Measurements from ENCODE around the gene LETM1.

- TF ChIP-seq CTCF (IDR thresholded peaks at IDR 0.05 in 4 of 5, conservative IDR thresholded peaks at IDR 0.05 in 1 of 5) (no peak), POLR2A (IDR thresholded peaks at IDR 0.05) (no peak)
Measured at GRCh38 chr4:1797298-1797860, 58.6 kb downstream of the LETM1 start.

Measured in gastrocnemius medialis (tissue), 4 donors.